Activated CD8-positive, alpha-beta memory T cell treated with anti-CD3 and anti-CD28 coated beads for 48 hours (primary cell): ENCODE measurements around the gene KCNJ10.

Source experiments
- DNase-seq, 3 experiments: peaks; one replicate each; pipeline ENCODE4 v3.0.0-alpha.2; 2020; ENCODE audit warnings: low read depth in 2 of 3, low spot score in 2 of 3

KCNJ10 gene

DNA sequence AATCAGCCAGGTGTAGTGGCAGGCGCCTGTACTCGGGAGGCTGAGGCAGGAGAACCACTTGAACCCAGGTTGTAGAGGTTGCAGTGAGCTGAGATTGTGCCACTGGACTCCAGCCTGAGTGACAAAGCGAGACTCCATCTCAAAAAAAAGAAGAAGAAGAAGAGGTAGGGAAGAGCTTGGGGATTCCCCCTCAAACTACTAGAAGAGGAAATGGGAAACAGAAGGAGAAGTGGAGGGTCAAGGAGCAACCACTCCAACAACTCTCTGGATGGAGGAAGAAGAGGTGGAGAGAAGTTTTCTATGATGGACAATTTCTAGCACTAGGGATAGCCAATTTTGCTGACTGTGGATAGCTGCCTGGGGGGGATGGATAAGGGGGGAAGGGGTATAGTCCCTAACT is 101.1 kb downstream of the KCNJ10 start:
- DNase-seq = no peak

DNA sequence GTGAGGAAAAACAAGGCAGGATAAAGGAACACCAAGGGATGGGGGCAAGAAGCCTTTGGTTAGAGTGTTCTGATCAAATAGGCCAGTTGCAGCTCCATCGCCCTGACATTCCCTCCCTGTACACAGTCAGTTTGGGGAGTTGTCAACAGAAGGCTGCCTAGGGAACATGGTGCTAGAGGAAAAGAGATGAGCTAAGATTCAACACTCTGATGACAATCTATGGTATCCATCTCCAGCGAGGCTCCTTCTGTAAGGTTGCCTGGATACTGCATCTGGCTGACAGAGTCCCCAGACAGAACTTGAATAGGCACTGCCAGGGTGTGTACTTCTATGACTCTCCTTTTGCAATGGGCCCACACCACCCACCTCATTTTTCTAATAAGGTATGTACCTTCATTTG is 104.7 kb downstream of the KCNJ10 start:
- DNase-seq = no peak

DNA sequence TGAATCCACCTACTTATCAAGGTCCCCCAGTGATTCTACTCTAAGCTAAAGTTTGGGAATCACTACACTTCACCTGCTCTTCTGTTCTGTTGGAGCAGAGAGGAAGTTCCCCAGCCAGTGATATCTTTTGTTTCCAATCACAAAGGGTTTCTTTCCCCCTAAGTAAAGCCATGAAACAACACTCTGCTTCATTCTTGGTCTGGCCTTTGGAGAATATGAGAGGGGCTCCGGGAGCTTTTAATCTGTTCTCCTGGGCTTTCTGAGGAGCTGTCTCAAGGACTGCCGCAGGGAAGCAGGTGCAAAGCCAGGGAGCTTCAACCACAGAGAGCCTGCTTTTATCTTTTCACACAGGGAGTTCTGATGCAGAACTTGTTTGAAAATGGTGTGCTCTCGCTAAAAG is 105.8 kb downstream of the KCNJ10 start:
- no peak for DNase-seq

DNA sequence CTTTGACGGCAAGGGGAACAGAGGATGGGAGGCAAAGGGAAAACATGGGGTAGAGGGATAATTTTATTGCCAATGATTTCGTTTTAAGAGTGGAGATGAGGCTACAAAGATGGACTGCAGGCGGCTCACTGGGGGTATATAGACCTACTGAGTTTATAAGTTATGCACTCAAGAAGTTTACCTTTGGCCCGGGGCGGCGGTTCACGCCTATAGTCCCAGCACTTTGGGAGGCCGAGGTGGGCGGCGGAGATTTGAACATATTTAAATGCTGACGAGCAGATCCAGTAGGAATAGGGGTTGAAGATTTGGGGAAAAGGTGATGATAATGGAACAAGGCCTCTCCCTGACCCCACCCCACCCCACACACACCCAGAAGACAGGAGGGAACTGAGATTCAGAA is 107.8 kb downstream of the KCNJ10 start:
- no peak for DNase-seq

DNA sequence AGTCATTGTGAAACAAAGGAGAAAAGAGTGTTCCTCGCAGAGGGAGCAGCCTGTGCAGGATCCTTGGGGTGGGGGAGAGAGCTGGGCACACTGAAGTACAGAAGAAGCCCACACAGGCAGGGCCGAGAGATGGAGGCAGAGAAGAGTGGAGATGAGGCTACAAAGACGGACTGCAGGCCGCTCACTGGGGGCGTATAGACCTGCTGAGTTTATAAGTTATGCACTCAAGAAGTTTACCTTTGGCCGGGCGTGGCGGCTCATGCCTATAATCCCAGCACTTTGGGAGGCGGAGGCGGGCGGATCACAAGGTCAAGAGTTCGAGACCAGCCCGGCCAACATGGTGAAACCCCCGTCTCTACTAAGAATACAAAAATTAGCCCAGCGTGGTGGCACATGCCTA is 108.3 kb downstream of the KCNJ10 start:
- no peak for DNase-seq

DNA sequence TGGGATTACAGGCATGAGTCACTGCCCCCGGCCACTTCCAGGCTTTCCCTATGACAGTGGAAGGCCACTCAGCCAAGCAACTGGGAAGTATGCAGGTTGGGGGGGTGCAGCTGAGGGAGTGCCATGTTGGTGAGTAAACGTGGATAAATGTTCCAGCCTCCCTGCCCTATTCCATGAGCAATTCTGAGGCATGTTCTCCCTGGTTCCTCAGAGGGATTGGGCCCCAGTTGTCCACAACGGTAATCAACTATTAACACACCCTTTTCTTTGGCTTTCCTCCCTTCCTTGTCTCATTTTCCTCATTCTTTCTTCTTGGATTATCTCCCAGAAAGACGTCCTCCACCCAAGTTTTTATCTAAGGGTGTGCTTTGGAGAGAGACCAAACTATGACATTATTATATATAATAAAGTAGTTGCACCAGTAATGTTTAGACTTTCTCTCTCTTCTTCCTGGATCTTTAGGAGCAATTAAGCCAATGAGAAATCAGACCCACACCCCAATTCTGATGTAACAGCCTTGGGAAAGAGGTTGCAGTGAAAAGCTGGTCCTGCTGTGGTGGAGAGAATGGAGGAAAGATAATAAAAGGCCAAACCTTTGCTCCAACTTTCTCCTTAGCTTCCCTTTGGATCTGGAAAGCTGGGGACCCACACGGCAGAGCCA is 109.1 kb downstream of the KCNJ10 start:
- DNase-seq = no peak

DNA sequence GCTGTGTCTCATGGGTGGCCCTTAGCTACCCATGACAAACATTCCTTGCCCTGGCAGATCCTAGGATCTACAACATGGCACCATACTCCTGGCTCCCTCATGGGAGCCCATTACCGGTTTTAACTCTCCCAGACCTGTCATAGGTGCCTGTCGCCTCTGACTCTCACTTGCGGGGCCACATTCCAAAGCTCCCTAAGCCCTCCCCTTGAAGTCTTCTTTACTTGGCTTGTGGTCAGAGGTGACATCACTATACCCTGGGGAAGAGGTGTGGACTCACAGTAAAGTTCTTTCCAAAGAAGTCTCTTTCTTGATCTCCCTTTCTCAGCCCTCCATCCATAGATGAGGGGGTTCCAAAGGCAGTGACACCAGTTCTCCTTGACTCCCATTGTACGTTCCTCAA is 110.5 kb downstream of the KCNJ10 start:
- DNase-seq = no peak

DNA sequence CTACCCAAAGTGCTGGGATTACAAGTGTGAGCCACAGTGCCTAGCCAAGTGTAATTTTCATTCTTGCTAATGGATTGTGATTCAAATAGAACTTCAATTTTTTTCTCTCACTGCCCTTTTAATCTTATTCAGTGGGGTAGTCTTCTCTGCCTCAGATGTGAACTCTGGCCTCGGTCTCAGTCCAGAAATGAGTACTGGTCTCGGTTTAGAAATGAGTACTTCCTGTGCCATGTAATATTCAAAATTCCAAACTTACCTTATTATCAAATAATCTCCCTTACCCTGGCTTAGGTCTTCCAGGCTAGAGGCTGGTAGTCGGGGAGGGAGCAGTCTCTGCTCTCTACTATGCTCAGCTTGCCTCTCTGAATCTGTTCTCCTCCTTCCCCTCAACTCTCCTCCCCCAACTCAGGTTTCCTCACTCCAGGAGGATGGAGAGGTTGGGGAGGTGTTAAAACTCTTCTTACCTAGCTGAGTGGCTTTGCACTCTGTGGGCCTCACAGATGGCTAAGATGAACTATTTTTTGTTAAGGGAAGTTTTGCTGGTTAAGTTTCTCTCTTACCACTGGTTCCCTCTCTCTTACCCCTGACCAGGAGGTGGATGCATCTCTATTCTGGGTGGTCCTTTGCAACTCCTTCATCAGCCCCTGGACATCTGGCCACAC is 111.1 kb downstream of the KCNJ10 start:
- DNase-seq = no peak

DNA sequence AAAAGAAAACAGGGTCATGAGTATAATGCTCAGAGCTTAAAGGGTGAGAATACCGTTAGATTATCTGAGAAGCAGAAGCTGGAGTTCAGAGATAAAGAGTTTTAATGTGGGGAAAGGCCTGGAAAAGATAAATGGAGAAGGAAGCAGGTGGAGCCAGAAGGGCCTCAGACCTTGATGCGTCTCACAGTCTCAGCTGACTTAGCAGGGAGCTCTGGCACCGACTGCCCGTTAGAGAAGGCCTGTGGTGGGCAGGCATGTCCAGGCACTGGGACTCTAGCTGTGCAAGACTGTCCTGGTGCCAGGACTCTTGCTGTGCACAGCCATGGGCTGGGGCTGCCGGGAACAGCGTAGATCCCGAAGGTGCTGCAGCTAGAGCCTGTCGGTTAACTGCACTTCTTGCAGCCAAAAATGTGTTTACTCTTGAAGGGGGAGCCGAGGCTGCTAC is 112.1 kb downstream of the KCNJ10 start:
- DNase-seq = no peak

DNA sequence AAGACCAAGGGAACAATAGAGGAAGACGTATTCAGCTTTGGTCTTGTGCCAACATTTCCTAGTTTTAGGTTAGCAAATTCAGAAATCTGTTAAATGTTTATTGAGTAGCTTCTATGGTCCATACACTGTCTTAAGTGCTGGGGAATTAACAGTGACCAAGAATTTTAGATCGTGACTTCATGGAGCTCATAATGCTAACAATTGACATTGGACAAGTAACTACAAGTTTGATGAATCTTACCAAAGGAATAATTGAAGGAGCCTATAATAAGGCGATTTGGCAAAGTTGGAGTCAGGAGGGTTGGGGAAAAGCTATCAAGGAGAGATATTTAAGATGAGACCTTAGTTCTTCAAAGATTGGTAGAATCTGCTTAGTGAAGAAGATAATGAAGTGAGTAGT is 114.5 kb downstream of the KCNJ10 start:
- DNase-seq = no peak

DNA sequence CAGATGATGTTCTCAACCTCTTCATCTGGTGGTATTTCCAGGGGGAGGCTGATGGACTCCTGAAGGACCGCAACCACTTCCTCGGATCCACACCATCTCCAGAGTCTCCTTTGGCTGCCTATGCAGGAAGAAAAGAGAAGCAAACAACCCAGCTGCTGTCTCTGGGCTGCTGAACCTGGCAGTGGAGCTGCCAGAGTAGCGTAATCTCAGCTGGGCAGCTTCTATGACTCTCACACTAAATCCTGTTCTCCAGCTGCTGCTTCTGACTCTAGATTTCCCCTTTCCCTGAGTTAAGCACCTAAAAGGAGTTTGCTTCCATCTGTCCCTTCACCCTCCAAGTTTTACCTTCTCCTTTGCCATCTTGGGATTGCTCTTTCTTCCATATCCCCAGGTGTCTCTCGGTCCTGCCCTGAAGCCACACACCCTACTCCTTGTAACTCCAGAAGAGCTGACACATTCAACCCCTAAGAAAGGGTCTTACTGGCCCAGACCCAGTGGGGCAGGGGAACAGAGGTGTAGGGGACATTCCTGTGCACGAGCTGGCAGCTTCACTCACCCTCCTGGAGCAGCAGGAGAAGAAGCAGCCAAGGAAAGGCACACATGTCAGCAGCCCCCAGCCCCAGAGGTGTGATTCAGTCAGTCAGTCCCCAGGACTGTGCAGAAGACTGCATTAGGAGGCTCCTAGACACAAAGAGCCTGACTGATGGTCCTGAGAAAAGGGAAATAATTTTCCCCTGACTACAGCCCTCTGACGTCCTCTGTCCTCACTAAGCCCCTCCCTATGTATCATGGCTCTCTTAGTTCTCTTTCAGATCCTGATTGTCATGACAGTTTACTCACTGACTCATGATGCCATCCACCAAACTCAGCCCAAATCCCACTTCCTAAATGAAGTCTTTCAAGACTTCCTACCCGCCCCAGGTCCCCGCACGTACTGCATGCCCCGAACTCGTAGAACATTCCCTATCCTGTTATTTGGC is 116.1 kb downstream of the KCNJ10 start, which contains the start of gene SLAMF9:
Gene SLAMF9, minus strand, starts transcription at position 702 of the 980 bp plus-strand sequence. Its CDS starts 100 bp downstream, at position 602.
- DNase-seq = no peak

DNA sequence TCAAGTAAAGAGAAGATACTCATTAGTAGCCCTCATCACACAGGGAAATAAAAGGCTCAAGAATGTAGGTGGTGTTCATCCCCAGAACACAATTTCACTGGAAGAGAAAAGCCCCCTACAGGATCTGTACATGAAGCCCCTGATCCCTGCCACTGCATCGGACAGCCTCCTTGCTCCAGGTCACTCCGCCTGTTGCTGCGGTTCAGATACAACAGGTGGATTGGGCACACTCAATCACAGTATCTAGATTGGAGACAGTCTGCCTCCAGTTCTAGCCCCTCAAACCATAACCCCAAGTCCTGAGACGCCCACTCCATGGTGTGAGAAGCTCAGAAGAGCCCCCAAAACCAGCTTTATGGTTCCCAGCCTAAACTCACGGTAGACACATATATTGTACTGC is 117.0 kb downstream of the KCNJ10 start:
- DNase-seq = no peak

DNA sequence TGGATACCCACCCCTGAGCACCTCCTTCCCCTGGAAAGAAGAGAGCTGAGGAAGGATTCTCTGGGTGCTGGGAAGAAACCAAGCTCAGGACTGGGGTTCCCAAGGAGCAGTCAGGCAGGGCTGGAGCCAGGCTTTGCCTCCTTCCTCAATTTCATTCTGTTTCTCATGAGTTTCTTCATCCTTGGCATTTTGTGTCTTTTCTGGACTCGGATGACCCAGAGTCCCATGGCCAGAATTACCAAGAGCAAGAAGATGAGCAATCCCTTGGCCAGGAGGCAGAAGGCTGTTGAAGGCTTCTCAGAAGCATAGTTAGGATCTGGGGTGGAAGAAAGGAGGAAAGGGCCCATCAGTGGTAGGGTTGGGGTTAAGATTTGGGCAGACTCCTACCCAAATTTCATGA is 118.4 kb downstream of the KCNJ10 start:
- DNase-seq = no peak

DNA sequence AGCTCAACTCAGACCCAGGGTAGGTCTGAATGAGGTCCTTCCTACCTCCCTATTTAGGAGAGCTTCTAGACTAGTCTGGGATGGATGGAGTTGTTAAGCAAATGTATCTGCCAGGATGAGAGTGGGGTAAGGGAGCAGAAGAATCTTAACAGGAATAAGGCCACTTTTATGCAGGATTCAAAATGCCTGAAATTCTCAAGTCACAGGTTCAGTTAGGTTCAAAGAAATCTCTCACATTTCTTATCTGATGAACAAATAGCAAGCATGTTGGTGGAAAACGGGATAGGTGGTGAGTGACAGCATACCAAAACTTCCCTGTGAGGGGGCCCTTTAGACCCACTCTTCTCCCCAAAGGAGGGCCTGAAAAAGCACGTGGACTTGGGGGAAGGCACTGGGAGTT is 118.9 kb downstream of the KCNJ10 start:
- DNase-seq = no peak

DNA sequence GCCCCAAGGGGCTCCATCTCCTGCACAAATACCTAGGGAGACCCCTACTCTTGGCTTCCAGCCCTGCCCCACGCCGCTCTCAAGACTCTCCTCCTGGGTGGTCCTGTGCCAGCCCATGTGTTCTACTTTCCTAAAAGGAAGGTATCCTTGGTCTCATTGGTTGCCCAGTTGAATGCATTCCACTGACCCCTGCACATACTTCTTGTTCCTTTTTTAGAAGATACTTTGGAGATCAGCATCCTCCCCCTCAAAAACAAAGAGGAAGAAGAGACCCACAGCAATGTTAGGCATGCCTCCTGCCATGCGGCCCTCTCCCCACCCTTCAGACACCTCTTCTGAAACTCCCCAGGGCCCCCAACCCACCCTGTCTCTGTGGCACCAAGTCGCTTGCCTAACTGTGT is 120.0 kb downstream of the KCNJ10 start:
- no peak for DNase-seq

DNA sequence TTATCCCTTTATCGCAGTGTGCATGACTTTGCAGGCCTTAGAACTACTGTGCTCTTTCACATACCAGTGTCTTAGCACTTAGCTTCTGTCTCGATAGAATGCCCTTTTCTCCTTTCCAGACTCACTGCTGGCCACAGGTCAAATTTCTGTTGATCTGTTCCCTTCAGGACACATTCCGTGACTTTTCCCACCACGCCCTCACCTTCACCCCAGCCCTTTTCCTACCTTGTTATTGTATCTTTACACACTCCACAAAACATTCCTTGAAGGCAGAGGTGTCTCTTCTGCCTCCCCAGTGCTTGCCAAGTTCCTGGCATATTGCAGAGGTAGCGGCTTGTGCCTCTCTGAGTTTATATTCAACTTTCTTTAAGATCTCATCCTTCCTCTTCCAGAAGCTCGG is 120.8 kb downstream of the KCNJ10 start:
- no peak for DNase-seq
